ENCODE data around the gene AOPEP.

- no peak for TF ChIP-seq REST (IDR thresholded peaks at IDR 0.05; ENCODE audit: insufficient read depth in 1 of 2, low read depth in 2 of 2, low read length in 1 of 2)
- TF ChIP-seq POLR2AphosphoS5 (IDR thresholded peaks at IDR 0.05; ENCODE audit: low read depth, low read length), result no peak
- no peak for TF ChIP-seq CTCF (IDR thresholded peaks at IDR 0.05)
- TF ChIP-seq TCF7L2 (IDR thresholded peaks at IDR 0.05; ENCODE audit: low read depth, low read length), result no peak
These were observed 390.3 kb downstream of the AOPEP start for GRCh38 chr9:95116808-95117204.

Data from Panc1 (cell line).